ENCODE results near the gene ARL6IP5.

DNA sequence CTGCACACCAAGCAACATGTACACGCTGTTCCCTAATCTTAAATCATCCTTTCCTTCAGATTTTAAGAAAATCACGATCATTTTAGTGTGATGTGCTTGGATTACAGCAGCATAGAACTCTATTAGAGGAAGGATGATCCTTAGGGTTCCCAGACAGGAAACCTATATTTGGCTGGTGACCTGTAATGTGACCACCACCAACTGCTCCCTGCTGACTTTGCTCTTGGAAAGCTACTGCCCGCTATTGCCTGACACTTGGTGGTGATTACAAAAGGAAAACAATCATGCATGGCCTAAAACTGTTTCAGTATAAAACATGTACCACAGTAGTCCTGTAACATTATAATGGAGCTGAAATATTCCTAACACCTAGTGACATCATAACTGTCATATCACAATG, 64.8 kb downstream of the ARL6IP5 start:
- TF ChIP-seq RFX5 (IDR thresholded peaks at IDR 0.05; ENCODE audit: low read depth, low read length) (no peak), NFIC (IDR thresholded peaks at IDR 0.05; ENCODE audit: low read length) (no peak), YY1 (IDR thresholded peaks at IDR 0.05; ENCODE audit: insufficient read depth, insufficient replicate concordance, low read depth, low read length) (no peak), FOXC1 (CRISPR knock-in tag; IDR thresholded peaks at IDR 0.05; ENCODE audit: borderline replicate concordance) (no peak)
- TF ChIP-seq, protein P1, sequence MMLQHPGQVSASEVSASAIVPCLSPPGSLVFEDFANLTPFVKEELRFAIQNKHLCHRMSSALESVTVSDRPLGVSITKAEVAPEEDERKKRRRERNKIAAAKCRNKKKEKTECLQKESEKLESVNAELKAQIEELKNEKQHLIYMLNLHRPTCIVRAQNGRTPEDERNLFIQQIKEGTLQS (CRISPR knock-in tag; IDR thresholded peaks at IDR 0.05): no peak
- TF ChIP-seq, protein P2, sequence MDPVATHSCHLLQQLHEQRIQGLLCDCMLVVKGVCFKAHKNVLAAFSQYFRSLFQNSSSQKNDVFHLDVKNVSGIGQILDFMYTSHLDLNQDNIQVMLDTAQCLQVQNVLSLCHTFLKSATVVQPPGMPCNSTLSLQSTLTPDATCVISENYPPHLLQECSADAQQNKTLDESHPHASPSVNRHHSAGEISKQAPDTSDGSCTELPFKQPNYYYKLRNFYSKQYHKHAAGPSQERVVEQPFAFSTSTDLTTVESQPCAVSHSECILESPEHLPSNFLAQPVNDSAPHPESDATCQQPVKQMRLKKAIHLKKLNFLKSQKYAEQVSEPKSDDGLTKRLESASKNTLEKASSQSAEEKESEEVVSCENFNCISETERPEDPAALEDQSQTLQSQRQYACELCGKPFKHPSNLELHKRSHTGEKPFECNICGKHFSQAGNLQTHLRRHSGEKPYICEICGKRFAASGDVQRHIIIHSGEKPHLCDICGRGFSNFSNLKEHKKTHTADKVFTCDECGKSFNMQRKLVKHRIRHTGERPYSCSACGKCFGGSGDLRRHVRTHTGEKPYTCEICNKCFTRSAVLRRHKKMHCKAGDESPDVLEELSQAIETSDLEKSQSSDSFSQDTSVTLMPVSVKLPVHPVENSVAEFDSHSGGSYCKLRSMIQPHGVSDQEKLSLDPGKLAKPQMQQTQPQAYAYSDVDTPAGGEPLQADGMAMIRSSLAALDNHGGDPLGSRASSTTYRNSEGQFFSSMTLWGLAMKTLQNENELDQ (CRISPR knock-in tag; IDR thresholded peaks at IDR 0.05; ENCODE audit: borderline replicate concordance): no peak
- TF ChIP-seq, protein P3, sequence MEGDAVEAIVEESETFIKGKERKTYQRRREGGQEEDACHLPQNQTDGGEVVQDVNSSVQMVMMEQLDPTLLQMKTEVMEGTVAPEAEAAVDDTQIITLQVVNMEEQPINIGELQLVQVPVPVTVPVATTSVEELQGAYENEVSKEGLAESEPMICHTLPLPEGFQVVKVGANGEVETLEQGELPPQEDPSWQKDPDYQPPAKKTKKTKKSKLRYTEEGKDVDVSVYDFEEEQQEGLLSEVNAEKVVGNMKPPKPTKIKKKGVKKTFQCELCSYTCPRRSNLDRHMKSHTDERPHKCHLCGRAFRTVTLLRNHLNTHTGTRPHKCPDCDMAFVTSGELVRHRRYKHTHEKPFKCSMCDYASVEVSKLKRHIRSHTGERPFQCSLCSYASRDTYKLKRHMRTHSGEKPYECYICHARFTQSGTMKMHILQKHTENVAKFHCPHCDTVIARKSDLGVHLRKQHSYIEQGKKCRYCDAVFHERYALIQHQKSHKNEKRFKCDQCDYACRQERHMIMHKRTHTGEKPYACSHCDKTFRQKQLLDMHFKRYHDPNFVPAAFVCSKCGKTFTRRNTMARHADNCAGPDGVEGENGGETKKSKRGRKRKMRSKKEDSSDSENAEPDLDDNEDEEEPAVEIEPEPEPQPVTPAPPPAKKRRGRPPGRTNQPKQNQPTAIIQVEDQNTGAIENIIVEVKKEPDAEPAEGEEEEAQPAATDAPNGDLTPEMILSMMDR (CRISPR knock-in tag; IDR thresholded peaks at IDR 0.05): no peak

All from HepG2 (cell line).